Gastroesophageal sphincter (tissue), 3 donors: ENCODE measurements around the gene RAB3C.

Experiments used
- CTCF ChIP-seq, 4 experiments: fragments of 200-600 bp in 2 of 4; fragments of 450-650 bp in 2 of 4; sonication (generic) in 1 of 4; IDR thresholded peaks; one replicate each; pipeline ENCODE4 v1.5.1; 2017 to 2019; ENCODE audit warnings: antibody characterized with exemption in 4 of 4, mild to moderate bottlenecking in 2 of 4, moderate library complexity in 2 of 4
- POLR2A ChIP-seq, 2 donors: fragments of 450-650 bp; IDR thresholded peaks; one replicate each; pipeline ENCODE4 v1.6.1; 2017; ENCODE audit warnings: antibody characterized with exemption in 2 of 2, mild to moderate bottlenecking in 2 of 2, moderate library complexity in 1 of 2
- POLR2AphosphoS5 ChIP-seq: sonication (generic); formaldehyde crosslinking; IDR thresholded peaks from one replicate; pipeline ENCODE4 v1.6.1; 2017; ENCODE audit warnings: antibody characterized with exemption

- no peak for TF ChIP-seq CTCF (IDR thresholded peaks at IDR 0.05)
- TF ChIP-seq POLR2A (IDR thresholded peaks at IDR 0.05): no peak
- no peak for TF ChIP-seq POLR2AphosphoS5
Observed at GRCh38 chr5:58890265-58890664, 307.4 kb downstream of the RAB3C start.
